A673 (cell line): ENCODE data around the gene CDKAL1. TPM values are rescaled to one million over a fixed set of nuclear protein-coding genes. Genes with fewer than 3 reads are reported as not detected.

Experiments
- BruUV-seq: library from RNA; stranded (reverse); fragments of 400-500 nt; replicated peaks from 2 replicates; lab custom pipeline; 2021; lab: Mats Ljungman, UMichigan
- CTCF ChIA-PET: fragments of 300-600 bp; sonication (Branson Sonifier 250); formaldehyde crosslinking; loops from one replicate; lab custom pipeline; 2022; ENCODE audit warnings: antibody characterized with exemption; lab: Charles Lee
- POLR2A ChIA-PET: fragments of 300-600 bp; sonication (Branson Sonifier 250); formaldehyde crosslinking; loops from one replicate; lab custom pipeline; 2022; ENCODE audit warnings: antibody characterized with exemption; ENCODE audit not compliant: low non-redundant PET; lab: Charles Lee
- DNase-seq: peaks from one replicate; pipeline ENCODE4 v3.0.0-alpha.2; 2015; ENCODE audit warnings: low spot score
- H3K27ac ChIP-seq: fragments of 200-600 bp; sonication (generic); 2 replicates; pipeline ENCODE4 v1.5.1; 2016; ENCODE audit warnings: mixed run types, low read depth, mild to moderate bottlenecking, mixed read lengths, antibody characterized with exemption, low read length; ENCODE audit not compliant: poor library complexity, severe bottlenecking
- H3K27me3 ChIP-seq: fragments of 200-600 bp; sonication (generic); replicated peaks from 2 replicates; pipeline ENCODE4 v1.6.1; 2017; ENCODE audit warnings: mixed run types, low read depth, mild to moderate bottlenecking, mixed read lengths, antibody characterized with exemption, low read length; ENCODE audit not compliant: insufficient read depth, poor library complexity
- H3K36me3 ChIP-seq: fragments of 200-600 bp; sonication (generic); 2 replicates; pipeline ENCODE4 v1.6.1; 2016; ENCODE audit warnings: mixed run types, mild to moderate bottlenecking, mixed read lengths, antibody characterized with exemption, low read length; ENCODE audit not compliant: insufficient read depth, poor library complexity, severe bottlenecking
- H3K4me1 ChIP-seq: fragments of 200-600 bp; sonication (generic); 2 replicates; pipeline ENCODE4 v1.6.1; 2017; ENCODE audit warnings: mixed run types, mild to moderate bottlenecking, mixed read lengths, antibody characterized with exemption, low read length; ENCODE audit not compliant: insufficient read depth, poor library complexity, severe bottlenecking
- H3K4me3 ChIP-seq: fragments of 200-600 bp; sonication (generic); 2 replicates; pipeline ENCODE4 v1.5.1; 2016; ENCODE audit warnings: low read depth, mixed run types, mild to moderate bottlenecking, mixed read lengths, low read length; ENCODE audit not compliant: poor library complexity, severe bottlenecking
- H3K9me3 ChIP-seq: fragments of 200-600 bp; sonication (generic); 2 replicates; pipeline ENCODE4 v1.6.1; 2016; ENCODE audit warnings: mixed run types, low read depth, mild to moderate bottlenecking, mixed read lengths, antibody characterized with exemption, low read length; ENCODE audit not compliant: poor library complexity, severe bottlenecking
- EZH2 ChIP-seq: fragments of 200-600 bp; sonication (generic); IDR thresholded peaks from 2 replicates; pipeline ENCODE4 v1.6.1; 2017; ENCODE audit warnings: borderline replicate concordance, low read depth, mild to moderate bottlenecking, mixed read lengths, antibody characterized with exemption, low read length; ENCODE audit not compliant: poor library complexity, severe bottlenecking
- intact Hi-C: fragments of 100-400 bp; cut with micrococcal nuclease; formaldehyde crosslinking; loops from one replicate; pipeline ENCODE4 v1.10.0; 2022; ENCODE audit not compliant: unreplicated experiment
- total RNA-seq: library from RNA; stranded (reverse); gene quantifications from 2 replicates; pipeline ENCODE4 v1.2.3, GENCODE V29; 2021
- TF ChIP-seq, protein P1 (sequence below): fragments of 300-800, 200-600 bp; sonication (generic); conservative IDR thresholded peaks from 2 replicates; pipeline ENCODE4 v1.5.1; 2017; ENCODE audit warnings: low read depth, mild to moderate bottlenecking, antibody characterized with exemption, low read length, moderate library complexity, mixed read lengths

CDKAL1 gene
- total RNA-seq, 1 experiment from 2014 or later = 35.5 TPM

DNA sequence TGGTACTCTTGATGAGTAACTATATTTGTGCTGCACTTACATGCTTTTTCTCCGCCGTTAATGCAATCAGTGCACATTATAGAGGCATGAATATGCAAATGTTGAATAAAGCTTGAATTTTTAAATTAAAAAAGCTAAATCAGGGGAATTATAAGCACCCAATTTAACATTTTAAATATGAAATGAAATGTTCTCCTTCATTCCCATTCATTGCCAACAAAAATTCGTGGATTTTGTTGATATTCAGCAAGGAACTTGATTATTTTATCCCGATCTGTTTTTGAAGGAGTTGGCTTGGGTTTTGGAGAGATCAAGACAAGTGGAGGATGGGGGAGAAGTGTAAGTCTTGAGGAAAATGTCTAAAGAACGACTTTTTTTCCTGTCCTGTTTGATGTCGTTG is 740.6 kb downstream of the CDKAL1 start:
- H3K27me3 ChIP-seq = no peaks in the 10 kb centered on the region
- no peaks in the 10 kb centered on the region for H3K4me1 ChIP-seq
- no peak for DNase-seq
- POLR2A ChIA-PET = no interaction called here
- H3K9me3 ChIP-seq = no peaks in the 10 kb centered on the region
- no TSS peak for BruUV-seq
- CTCF ChIA-PET = no interaction called here
- no peak overlapping the region for H3K4me3 ChIP-seq
- no peaks in the 10 kb centered on the region for H3K36me3 ChIP-seq
- TF ChIP-seq, protein P1, sequence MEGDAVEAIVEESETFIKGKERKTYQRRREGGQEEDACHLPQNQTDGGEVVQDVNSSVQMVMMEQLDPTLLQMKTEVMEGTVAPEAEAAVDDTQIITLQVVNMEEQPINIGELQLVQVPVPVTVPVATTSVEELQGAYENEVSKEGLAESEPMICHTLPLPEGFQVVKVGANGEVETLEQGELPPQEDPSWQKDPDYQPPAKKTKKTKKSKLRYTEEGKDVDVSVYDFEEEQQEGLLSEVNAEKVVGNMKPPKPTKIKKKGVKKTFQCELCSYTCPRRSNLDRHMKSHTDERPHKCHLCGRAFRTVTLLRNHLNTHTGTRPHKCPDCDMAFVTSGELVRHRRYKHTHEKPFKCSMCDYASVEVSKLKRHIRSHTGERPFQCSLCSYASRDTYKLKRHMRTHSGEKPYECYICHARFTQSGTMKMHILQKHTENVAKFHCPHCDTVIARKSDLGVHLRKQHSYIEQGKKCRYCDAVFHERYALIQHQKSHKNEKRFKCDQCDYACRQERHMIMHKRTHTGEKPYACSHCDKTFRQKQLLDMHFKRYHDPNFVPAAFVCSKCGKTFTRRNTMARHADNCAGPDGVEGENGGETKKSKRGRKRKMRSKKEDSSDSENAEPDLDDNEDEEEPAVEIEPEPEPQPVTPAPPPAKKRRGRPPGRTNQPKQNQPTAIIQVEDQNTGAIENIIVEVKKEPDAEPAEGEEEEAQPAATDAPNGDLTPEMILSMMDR = no peak
- no peak for TF ChIP-seq EZH2
- intact Hi-C loops = no loop called here
- no peak overlapping the region for H3K27ac ChIP-seq

DNA sequence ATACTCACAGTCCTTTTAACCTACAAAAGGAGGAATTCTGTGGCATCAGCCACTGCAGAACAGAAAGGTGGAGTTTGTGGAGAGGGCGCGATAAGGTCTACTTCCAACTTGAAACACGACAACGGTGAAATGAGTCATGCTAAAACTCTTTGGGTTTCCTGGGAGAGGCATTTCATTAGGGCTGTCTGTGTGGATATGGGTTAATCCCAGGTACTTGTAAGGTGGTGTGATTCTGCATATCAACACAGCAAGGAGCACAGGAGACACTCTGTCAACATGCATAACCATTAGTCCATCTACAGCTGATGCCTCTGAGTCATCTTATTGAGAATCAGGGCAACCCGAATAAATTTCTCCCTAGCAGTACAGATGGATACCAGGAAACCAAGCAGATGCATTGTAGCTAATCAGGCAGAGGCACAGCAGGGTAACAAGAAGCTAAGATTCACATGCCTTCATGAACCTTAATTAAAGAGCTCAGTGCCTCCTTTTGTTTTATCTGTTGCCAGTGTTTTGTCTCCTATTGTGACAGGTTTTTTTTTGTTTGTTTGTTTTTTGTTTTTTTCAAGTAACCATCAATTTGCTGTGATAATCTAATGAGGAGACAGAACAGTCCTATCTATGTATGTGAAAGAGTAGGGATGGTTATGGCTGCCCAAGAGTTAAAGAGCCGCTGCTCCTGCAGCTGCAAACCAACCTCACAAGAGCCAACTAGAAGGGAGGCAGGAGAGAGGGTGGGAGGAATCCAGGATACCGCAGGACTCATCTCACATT is 743.5 kb downstream of the CDKAL1 start:
- peak; percentile 14 for DNase-seq
- H3K36me3 ChIP-seq = no peaks in the 10 kb centered on the region
- no peak for TF ChIP-seq EZH2
- TF ChIP-seq, protein P1 = no peak
- no peak overlapping the region for H3K27ac ChIP-seq
- no TSS peak for BruUV-seq
- CTCF ChIA-PET = no interaction called here
- intact Hi-C loops = no loop called here
- H3K4me1 ChIP-seq = no peaks in the 10 kb centered on the region
- H3K9me3 ChIP-seq = no peaks in the 10 kb centered on the region
- H3K27me3 ChIP-seq = no peaks in the 10 kb centered on the region
- H3K4me3 ChIP-seq = no peak overlapping the region
- POLR2A ChIA-PET = no interaction called here

DNA sequence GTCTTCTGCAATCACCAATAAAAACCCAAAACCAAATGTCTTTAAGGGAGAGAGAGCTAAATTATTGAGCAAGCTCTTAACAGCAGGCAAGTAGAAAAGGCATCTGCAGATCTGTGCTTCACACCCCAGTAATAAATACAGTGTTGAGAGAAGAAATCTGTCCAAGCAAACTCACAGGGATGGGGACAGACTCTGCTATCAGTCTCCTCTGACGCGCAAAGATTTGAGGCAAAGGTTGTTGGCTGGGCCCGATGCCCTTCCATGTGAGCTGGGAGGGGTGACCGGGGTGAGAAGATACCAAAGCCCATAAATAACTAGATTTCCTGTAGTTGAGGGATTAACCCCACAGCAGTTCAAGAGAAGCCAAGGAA is 744.1 kb downstream of the CDKAL1 start:
- DNase-seq = no peak
- ChIA-PET CTCF (no interaction called here), POLR2A (no interaction called here)
- BruUV-seq = no TSS peak
- TF ChIP-seq, protein P1 = no peak
- no peak for TF ChIP-seq EZH2
- intact Hi-C loops = no loop called here
- H3K27ac ChIP-seq = no peak overlapping the region
- H3K9me3 ChIP-seq = no peaks in the 10 kb centered on the region
- no peak overlapping the region for H3K4me3 ChIP-seq
- no peaks in the 10 kb centered on the region for H3K36me3 ChIP-seq
- H3K4me1 ChIP-seq = no peaks in the 10 kb centered on the region
- no peaks in the 10 kb centered on the region for H3K27me3 ChIP-seq
